OCI-LY3 (cell line): Measurements from ENCODE around the gene UPB1.

ENCODE experiments used
- EZH2phosphoT487 ChIP-seq: fragments of 200-600 bp; shearing (Covaris generic); IDR thresholded peaks from 2 replicates; pipeline ENCODE4 v1.6.1; 2018; ENCODE audit warnings: antibody characterized with exemption, mixed run types, low read depth
- TF ChIP-seq, protein P1 (sequence below): fragments of 200-600, 300-600 bp; sonication (generic); IDR thresholded peaks from 2 replicates; pipeline ENCODE4 v1.5.1; 2014; ENCODE audit warnings: antibody characterized with exemption, low read length, low read depth

DNA sequence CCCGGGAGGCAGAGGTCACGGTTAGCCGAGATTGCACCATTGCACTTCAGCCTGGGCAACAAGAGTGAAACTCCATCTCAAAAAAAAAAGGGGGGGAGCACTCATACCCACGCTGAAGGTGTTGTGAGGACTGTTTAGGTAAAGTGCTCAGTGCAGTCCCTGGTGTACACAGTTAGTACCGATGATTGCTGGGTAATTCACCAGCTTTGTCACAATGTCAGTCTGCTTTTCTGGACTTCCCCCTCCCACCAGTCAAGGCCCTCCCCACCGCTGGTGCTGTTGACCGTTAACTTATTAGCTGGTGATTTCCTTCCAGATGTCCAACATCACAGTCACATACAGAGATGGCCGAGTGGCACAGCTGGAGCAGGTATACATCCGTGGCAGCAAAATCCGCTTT is 72.5 kb downstream of the UPB1 start:
- TF ChIP-seq, protein P1, sequence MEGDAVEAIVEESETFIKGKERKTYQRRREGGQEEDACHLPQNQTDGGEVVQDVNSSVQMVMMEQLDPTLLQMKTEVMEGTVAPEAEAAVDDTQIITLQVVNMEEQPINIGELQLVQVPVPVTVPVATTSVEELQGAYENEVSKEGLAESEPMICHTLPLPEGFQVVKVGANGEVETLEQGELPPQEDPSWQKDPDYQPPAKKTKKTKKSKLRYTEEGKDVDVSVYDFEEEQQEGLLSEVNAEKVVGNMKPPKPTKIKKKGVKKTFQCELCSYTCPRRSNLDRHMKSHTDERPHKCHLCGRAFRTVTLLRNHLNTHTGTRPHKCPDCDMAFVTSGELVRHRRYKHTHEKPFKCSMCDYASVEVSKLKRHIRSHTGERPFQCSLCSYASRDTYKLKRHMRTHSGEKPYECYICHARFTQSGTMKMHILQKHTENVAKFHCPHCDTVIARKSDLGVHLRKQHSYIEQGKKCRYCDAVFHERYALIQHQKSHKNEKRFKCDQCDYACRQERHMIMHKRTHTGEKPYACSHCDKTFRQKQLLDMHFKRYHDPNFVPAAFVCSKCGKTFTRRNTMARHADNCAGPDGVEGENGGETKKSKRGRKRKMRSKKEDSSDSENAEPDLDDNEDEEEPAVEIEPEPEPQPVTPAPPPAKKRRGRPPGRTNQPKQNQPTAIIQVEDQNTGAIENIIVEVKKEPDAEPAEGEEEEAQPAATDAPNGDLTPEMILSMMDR, result no peak
- TF ChIP-seq EZH2phosphoT487, result no peak
